ENCODE data around the gene PHF20. TPM values are rescaled to one million over a fixed set of nuclear protein-coding genes. Genes with fewer than 3 reads are reported as not detected.
A peak's percentile ranks its signal among the peaks of the same experiment; 100 is the strongest.
"Not testable (repeated sequence)": the region's sequence is repeated elsewhere in the genome, so short reads cannot be mapped to it uniquely, and the experiment has no call there.

The PHF20 gene
- total RNA-seq, 4 donors from 2014 or later, result 35.3 to 109 (median 76.5) TPM

DNA sequence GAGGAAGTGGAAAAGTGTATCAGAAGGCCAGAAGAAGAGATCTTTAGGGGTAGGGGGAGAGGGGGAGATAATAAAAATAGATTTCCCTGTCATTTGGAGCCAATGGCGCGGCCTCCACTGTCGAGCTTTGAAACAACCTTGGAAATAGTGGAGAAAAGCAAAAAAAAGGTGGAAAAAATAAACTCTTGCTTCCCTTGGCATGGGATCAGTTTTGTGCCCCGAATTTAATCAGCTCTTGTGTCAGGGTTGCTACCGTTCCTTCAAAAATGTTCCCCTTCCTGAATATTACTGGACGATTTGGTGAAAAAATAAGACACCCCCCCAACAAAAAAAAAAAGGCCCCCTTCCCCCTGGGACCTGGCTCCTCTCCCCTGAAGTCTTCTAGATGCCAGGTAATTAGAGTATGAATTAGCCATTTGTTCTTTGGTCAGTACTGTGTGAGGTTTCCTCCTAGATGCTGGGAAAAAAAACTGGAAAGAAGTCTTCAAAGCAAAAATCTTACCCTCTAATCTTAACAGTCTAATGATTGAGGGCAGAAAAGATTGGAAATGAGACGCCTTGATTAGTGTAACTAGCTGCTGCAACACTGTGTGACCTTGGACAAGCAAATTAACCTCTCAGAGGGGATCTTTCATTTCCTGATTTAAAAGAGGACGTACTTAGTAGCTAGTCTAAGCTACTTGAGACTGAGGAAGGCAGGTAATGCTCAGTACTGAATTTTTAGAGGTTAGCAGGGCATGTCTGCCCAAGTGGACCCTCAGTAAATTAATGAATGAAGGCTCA is 28.9 kb upstream of the PHF20 start:
- Histone ChIP-seq H3K4me1 (peaks cover 14 to 16% of the 10 kb centered on the region in 2 donors), H3K27ac (peak overlapping the region; percentile 93 to 100), H3K4me3 (peak overlapping the region; percentile 48 to 81), H3K36me3 (no peaks in the 10 kb centered on the region), H3K9me3 (no peaks in the 10 kb centered on the region), H3K27me3 (no peaks in the 10 kb centered on the region)
- no peak for DNase-seq
- intact Hi-C loops (cut with DNase I; ENCODE audit: low total_unique reads), result no loop called here
- TF ChIP-seq CTCF (IDR thresholded peaks at IDR 0.05), result no peak
- TF ChIP-seq POLR2A (IDR thresholded peaks at IDR 0.05), result no peak

DNA sequence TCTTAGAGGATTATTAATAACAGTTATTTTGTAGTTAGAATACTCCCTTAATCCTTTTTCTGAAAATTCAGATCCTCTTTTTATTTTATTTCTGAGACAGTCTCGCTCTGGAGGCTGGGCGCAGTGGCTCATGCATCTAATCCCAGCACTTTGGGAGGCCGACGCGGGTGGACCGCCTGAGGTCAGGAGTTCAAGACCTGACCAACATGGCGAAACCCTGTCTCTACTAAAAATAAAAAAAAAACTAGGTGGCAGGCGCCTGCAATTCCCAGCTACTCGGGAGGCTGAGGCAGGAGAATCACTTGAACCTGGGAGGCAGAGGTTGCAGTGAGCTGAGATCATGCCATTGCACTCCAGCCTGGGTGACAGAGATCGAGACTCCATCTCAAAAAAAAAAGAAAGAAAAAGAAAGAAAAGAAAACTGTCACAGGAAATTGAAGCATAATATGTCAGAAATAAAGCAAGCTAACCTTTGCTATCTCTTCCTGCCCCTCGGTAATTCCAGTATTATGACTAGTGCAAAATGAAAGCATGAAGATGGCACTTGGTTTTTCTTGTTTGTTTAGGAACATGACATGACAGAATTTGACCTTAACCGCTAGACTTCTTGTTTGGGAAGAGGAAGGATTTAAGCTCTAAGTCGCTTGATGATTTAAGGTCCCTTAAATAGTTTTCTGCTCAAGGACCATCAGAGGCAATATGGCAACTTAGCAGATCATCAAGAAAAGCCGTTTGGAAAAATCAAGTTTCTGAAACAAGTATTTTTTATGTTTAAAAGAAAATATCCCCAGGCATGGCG is 27.9 kb upstream of the PHF20 start:
- Histone ChIP-seq H3K27me3 (no peaks in the 10 kb centered on the region), H3K4me3 (no peak overlapping the region), H3K4me1 (peaks cover 7 to 10% of the 10 kb centered on the region in 2 donors), H3K27ac (peak overlapping the region; percentile 93 to 100), H3K36me3 (no peaks in the 10 kb centered on the region), H3K9me3 (no peaks in the 10 kb centered on the region)
- no peak for TF ChIP-seq POLR2A (IDR thresholded peaks at IDR 0.05)
- DNase-seq, result no peak
- intact Hi-C loops (cut with DNase I; ENCODE audit: low total_unique reads), result no loop called here

- peak overlapping the region; percentile 93 to 100 for H3K27ac ChIP-seq
- DNase-seq; H3K9me3 ChIP-seq; H3K4me1 ChIP-seq; H3K27me3 ChIP-seq; intact Hi-C loops (cut with DNase I; ENCODE audit: low total_unique reads); H3K4me3 ChIP-seq; H3K36me3 ChIP-seq: not testable (repeated sequence)
Observed at GRCh38 chr20:35744492-35744841, 27.3 kb upstream of the PHF20 start.

DNA sequence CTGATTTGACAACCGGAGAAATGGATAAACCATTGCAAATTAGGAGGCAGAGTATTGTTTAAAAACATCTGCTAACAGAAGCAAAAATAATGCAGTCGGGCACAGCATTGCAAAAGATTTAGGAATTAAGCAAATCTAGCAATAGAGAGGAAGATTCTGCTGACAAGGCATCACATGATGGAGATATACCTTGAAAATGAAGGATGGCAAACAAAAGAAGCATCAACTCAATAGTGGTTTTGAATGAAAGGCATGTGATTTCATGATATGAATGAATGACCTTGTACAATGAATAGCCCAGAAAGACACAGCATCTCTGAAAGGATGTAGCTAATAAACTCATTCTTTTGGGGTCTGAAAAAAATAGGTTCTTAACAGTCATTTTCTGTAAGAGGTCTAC is 21.2 kb upstream of the PHF20 start:
- Histone ChIP-seq H3K9me3 (no peaks in the 10 kb centered on the region), H3K4me1 (no peaks in the 10 kb centered on the region), H3K4me3 (no peak overlapping the region), H3K27ac (no peak overlapping the region), H3K36me3 (no peaks in the 10 kb centered on the region), H3K27me3 (no peaks in the 10 kb centered on the region)
- intact Hi-C loops (cut with DNase I; ENCODE audit: low total_unique reads), result no loop called here
- DNase-seq, result no peak
- no peak for TF ChIP-seq POLR2A (IDR thresholded peaks at IDR 0.05)
- TF ChIP-seq CTCF (IDR thresholded peaks at IDR 0.05), result no peak

GRCh38 chr20:35756404-35756803 is 15.4 kb upstream of the PHF20 start:
- H3K4me1 ChIP-seq, result no peaks in the 10 kb centered on the region
- no peak overlapping the region for H3K27ac ChIP-seq
- no peaks in the 10 kb centered on the region for H3K27me3 ChIP-seq
- intact Hi-C loops (cut with DNase I; ENCODE audit: low total_unique reads), result no loop called here
- TF ChIP-seq CTCF (IDR thresholded peaks at IDR 0.05) (no peak), POLR2A (IDR thresholded peaks at IDR 0.05) (no peak)
- no peak overlapping the region for H3K4me3 ChIP-seq
- DNase-seq, result no peak
- H3K9me3 ChIP-seq, result no peaks in the 10 kb centered on the region
- no peaks in the 10 kb centered on the region for H3K36me3 ChIP-seq

DNA sequence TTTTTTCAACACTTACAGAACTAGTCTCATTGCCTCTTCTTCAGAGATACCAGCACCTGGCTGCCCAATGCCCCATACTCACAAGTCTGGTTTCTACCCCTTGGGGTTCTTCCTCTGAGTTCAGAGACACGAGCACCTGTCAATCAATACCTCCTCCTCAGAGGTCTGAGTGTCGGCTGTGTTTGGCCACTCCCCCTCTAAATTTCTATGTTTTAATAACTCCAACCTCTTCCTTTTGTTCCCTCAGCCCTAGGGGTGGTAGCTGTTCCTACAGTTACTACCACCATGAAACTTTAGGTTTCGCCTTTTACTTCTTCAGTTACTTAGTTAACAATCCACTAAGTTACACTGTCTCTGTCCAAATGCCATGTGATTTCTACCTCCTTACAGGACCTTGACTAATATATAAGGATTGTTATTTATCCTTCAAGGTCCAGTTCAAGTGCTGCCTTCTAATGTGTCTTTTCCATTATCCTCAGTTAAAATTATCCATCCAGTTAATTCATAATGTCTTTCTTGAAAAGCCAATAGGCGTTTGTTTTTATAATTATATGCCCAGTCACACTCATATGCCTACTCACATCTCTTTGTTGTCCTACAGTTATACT is 14.6 kb upstream of the PHF20 start:
- no peaks in the 10 kb centered on the region for H3K4me1 ChIP-seq
- intact Hi-C loops (cut with DNase I; ENCODE audit: low total_unique reads), result no loop called here
- no peaks in the 10 kb centered on the region for H3K9me3 ChIP-seq
- no peak overlapping the region for H3K4me3 ChIP-seq
- DNase-seq, result no peak
- H3K27ac ChIP-seq, result no peak overlapping the region
- TF ChIP-seq POLR2A (IDR thresholded peaks at IDR 0.05) (no peak), CTCF (IDR thresholded peaks at IDR 0.05) (no peak)
- H3K36me3 ChIP-seq, result no peaks in the 10 kb centered on the region
- no peaks in the 10 kb centered on the region for H3K27me3 ChIP-seq

DNA sequence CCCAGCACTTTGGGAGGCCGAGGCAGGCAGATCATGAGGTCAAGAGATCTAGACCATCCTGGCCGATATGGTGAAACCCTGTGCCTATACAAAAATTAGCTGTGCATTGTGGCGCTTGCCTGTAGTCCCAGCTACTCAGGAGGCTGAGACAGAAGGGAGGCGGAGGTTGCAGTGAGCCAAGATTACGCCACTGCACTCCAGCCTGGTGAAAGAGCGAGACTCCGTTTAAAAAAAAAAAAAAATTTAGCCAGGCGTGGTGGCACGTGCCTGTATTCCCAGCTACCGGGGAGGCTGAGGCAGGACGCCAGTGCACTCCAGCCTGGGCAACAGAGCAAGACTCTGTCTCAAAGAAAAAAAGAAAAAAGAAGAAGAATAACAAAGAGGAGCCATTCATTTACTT is 10.3 kb upstream of the PHF20 start:
- H3K4me1 ChIP-seq; H3K9me3 ChIP-seq; H3K27me3 ChIP-seq; H3K27ac ChIP-seq; DNase-seq; H3K36me3 ChIP-seq; H3K4me3 ChIP-seq; intact Hi-C loops (cut with DNase I; ENCODE audit: low total_unique reads): not testable (repeated sequence)
